ENCODE data around the gene DIAPH2. TPM values are rescaled to one million over a fixed set of nuclear protein-coding genes. Genes with fewer than 3 reads are reported as not detected.

The DIAPH2 gene
- total RNA-seq, 4 donors from 2014 or later: 40.2 to 52.2 (median 44.8) TPM

DNA sequence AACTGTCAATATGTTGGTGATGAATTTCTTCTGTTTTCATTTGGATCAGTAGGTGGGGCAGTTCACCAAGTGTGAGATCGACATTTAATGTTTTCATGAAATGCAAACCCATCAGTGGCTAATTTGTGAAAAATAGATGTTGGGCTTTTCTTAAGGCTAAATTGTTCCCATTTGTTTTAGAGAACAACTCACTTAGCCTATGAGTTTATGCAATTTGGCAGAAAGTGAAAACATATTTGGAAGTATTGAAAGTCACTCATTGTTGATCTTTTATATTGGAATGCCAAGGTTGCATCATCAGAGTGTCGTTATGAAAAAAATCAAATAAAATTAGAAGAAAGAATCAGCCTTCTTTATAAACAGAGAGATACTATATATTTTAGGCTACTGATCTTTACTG lies 331.5 kb downstream of the DIAPH2 start:
- Histone ChIP-seq H3K36me3 (no peaks in the 10 kb centered on the region), H3K4me1 (no peaks in the 10 kb centered on the region), H3K27ac (no peak overlapping the region), H3K27me3 (no peaks in the 10 kb centered on the region), H3K4me3 (no peak overlapping the region), H3K9me3 (no peaks in the 10 kb centered on the region)
- TF ChIP-seq CTCF (IDR thresholded peaks at IDR 0.05): no peak
- no peak for TF ChIP-seq EP300 (IDR thresholded peaks at IDR 0.05)
- no peak for TF ChIP-seq POLR2A (IDR thresholded peaks at IDR 0.05)
- DNase-seq (ENCODE audit: low spot score in 2 of 2): no peak
- 33 to 36% methylated on average over 2 of the region's 2 CpGs for WGBS, 2 donors

GRCh38 chrX:97021680-97022079 lies 337.0 kb downstream of the DIAPH2 start:
- Histone ChIP-seq H3K27me3 (no peaks in the 10 kb centered on the region), H3K4me3 (no peak overlapping the region), H3K4me1 (no peaks in the 10 kb centered on the region), H3K36me3 (no peaks in the 10 kb centered on the region), H3K27ac (no peak overlapping the region), H3K9me3 (no peaks in the 10 kb centered on the region)
- TF ChIP-seq POLR2A (IDR thresholded peaks at IDR 0.05) (no peak), EP300 (IDR thresholded peaks at IDR 0.05) (no peak), CTCF (IDR thresholded peaks at IDR 0.05) (no peak)
- DNase-seq (ENCODE audit: low spot score in 2 of 2): no peak
- WGBS, 2 donors: 40 to 47% methylated on average over 3 of the region's 3 CpGs

DNA sequence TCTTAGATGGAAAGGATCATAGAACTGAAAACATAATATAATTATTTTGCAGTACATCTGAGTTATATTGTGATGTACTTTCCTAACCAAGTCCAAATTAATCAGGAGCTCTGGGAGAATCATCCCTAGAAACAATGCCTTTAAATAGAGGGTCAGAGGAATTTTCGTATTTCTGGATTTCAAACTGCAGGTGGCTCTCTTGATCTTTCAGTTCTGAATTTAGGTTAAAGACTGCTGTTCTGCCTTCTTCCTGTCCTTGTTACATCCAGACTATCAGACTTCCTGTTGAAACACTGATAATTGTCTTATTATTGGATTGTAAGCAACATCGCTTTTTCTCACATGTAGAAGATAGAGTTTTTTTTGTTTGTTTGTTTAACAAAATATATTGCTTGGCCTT lies 341.8 kb downstream of the DIAPH2 start:
- Histone ChIP-seq H3K4me3 (no peak overlapping the region), H3K9me3 (no peaks in the 10 kb centered on the region), H3K27me3 (no peaks in the 10 kb centered on the region), H3K27ac (no peak overlapping the region), H3K4me1 (no peaks in the 10 kb centered on the region), H3K36me3 (no peaks in the 10 kb centered on the region)
- 59 to 66% methylated on average over 2 of the region's 2 CpGs for WGBS, 2 donors
- no peak for DNase-seq (ENCODE audit: low spot score in 2 of 2)
- TF ChIP-seq EP300 (IDR thresholded peaks at IDR 0.05) (no peak), CTCF (IDR thresholded peaks at IDR 0.05) (no peak), POLR2A (IDR thresholded peaks at IDR 0.05) (no peak)

DNA sequence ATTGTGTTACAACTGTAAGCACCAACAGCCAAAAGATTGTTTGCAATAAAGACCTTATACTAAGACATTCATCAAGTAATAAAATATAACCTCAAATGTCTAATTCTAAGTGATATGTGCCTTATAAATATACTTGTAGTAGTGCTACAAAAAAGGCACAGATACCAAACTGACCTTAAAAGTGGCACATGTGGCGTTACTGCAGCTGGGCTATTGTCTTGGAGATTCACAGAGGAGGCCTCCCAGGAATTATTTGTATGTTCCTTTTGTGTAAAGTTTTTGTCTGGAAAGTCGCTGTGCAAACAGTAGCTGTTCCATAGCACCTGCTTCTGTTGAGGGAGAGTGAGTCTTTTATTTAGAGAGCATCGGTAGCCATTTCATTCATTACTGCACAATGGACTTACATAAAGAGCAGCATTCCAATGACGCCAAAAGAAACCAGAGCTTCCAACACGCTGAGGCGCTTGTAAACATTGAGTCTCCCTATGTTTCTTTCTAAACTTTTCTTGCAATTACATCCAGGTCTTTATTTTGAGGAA lies 342.8 kb downstream of the DIAPH2 start:
- DNase-seq (ENCODE audit: low spot score in 2 of 2): no peak
- Histone ChIP-seq H3K4me1 (no peaks in the 10 kb centered on the region), H3K4me3 (no peak overlapping the region), H3K9me3 (no peaks in the 10 kb centered on the region), H3K36me3 (no peaks in the 10 kb centered on the region), H3K27ac (no peak overlapping the region), H3K27me3 (no peaks in the 10 kb centered on the region)
- WGBS, 2 donors: 34% methylated on average over 6 of the region's 6 CpGs
- TF ChIP-seq EP300 (IDR thresholded peaks at IDR 0.05) (no peak), CTCF (IDR thresholded peaks at IDR 0.05) (no peak), POLR2A (IDR thresholded peaks at IDR 0.05) (no peak)

GRCh38 chrX:97030463-97030862 lies 345.8 kb downstream of the DIAPH2 start:
- no peak for TF ChIP-seq POLR2A (IDR thresholded peaks at IDR 0.05)
- no peak for TF ChIP-seq CTCF (IDR thresholded peaks at IDR 0.05)
- TF ChIP-seq EP300 (IDR thresholded peaks at IDR 0.05): no peak
- no peak for DNase-seq (ENCODE audit: low spot score in 2 of 2)
- Histone ChIP-seq H3K4me1 (no peaks in the 10 kb centered on the region), H3K36me3 (no peaks in the 10 kb centered on the region), H3K9me3 (no peaks in the 10 kb centered on the region), H3K27ac (no peak overlapping the region), H3K4me3 (no peak overlapping the region), H3K27me3 (no peaks in the 10 kb centered on the region)
- 77 to 85% methylated on average over 2 of the region's 2 CpGs for WGBS, 2 donors

Measured in tibial nerve (tissue), 4 donors.